GM06990 (cell line): Measurements from ENCODE around the gene ELANE.

ENCODE experiments used
- DNase-seq: peaks from one replicate; pipeline ENCODE4 v3.0.0-alpha.2; 2011; ENCODE audit not compliant: insufficient read length; ENCODE audit errors: extremely low read depth
- H3K27me3 ChIP-seq: replicated peaks from 2 replicates; pipeline ENCODE4 v1.6.0; 2011; ENCODE audit warnings: low read length; ENCODE audit not compliant: control insufficient read depth, insufficient read depth
- H3K36me3 ChIP-seq: 2 replicates; pipeline ENCODE4 v1.5.1; 2011; ENCODE audit warnings: low read length; ENCODE audit not compliant: control insufficient read depth, insufficient read depth
- H3K4me3 ChIP-seq: replicated peaks from 2 replicates; pipeline ENCODE4 v1.5.1; 2011; ENCODE audit warnings: low read depth, mild to moderate bottlenecking, control low read depth, low read length
- TF ChIP-seq, protein P1 (sequence below): IDR thresholded peaks from 2 replicates; pipeline ENCODE4 v1.5.1; 2011; ENCODE audit warnings: low read length, control low read depth, mild to moderate bottlenecking, inconsistent platforms; ENCODE audit not compliant: insufficient read depth, poor library complexity, severe bottlenecking

ELANE gene

GRCh38 chr19:885536-886224 is 33.6 kb downstream of the ELANE start:
- TF ChIP-seq, protein P1, sequence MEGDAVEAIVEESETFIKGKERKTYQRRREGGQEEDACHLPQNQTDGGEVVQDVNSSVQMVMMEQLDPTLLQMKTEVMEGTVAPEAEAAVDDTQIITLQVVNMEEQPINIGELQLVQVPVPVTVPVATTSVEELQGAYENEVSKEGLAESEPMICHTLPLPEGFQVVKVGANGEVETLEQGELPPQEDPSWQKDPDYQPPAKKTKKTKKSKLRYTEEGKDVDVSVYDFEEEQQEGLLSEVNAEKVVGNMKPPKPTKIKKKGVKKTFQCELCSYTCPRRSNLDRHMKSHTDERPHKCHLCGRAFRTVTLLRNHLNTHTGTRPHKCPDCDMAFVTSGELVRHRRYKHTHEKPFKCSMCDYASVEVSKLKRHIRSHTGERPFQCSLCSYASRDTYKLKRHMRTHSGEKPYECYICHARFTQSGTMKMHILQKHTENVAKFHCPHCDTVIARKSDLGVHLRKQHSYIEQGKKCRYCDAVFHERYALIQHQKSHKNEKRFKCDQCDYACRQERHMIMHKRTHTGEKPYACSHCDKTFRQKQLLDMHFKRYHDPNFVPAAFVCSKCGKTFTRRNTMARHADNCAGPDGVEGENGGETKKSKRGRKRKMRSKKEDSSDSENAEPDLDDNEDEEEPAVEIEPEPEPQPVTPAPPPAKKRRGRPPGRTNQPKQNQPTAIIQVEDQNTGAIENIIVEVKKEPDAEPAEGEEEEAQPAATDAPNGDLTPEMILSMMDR = no peak
- Histone ChIP-seq H3K4me3 (no peak overlapping the region), H3K36me3 (peaks cover 35% of the 10 kb centered on the region), H3K27me3 (no peaks in the 10 kb centered on the region)
- DNase-seq = no peak

DNA sequence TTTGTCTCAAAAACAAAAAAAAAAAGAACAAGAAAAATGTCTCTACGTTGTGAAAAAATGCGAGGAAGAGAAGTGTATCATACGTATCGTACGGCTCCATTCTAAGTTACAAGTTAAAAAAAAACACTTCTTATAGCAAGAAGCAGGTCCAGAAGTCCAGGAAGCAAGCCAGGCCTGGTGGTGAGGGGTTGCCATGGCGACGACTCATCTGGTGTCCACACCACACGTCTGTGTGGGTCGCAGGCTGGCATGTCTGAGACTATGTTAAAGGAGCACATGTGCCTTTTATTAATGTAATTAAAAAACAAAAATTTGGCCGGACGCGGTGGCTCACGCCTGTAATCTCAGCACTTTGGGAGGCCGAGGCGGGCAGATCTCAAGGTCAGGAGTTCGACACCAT is 35.0 kb downstream of the ELANE start:
- H3K27me3 ChIP-seq = no peaks in the 10 kb centered on the region
- no peak for DNase-seq
- peaks cover 31% of the 10 kb centered on the region for H3K36me3 ChIP-seq
- no peak overlapping the region for H3K4me3 ChIP-seq
- TF ChIP-seq, protein P1 = no peak

DNA sequence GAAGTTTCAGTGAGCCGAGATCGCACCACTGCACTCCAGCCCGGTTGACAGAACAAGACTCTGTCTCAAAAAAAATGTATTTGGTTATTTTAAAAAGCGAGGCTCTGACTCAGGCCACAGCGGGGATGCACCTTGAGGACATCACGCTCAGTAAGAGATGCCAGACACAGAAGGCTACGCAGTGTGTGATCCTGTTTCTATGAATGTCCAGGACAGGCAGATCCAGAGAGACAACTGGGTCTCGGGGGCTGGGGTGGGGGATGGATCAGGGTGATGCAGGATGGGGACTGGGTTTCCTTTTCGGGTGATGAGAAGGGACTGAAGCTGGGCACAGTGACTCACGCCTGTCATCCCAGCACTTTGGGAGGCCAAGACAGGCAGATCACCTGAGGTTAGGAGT is 35.5 kb downstream of the ELANE start:
- Histone ChIP-seq H3K27me3 (no peaks in the 10 kb centered on the region), H3K36me3 (peaks cover 30% of the 10 kb centered on the region), H3K4me3 (no peak overlapping the region)
- no peak for DNase-seq
- TF ChIP-seq, protein P1 = no peak

DNA sequence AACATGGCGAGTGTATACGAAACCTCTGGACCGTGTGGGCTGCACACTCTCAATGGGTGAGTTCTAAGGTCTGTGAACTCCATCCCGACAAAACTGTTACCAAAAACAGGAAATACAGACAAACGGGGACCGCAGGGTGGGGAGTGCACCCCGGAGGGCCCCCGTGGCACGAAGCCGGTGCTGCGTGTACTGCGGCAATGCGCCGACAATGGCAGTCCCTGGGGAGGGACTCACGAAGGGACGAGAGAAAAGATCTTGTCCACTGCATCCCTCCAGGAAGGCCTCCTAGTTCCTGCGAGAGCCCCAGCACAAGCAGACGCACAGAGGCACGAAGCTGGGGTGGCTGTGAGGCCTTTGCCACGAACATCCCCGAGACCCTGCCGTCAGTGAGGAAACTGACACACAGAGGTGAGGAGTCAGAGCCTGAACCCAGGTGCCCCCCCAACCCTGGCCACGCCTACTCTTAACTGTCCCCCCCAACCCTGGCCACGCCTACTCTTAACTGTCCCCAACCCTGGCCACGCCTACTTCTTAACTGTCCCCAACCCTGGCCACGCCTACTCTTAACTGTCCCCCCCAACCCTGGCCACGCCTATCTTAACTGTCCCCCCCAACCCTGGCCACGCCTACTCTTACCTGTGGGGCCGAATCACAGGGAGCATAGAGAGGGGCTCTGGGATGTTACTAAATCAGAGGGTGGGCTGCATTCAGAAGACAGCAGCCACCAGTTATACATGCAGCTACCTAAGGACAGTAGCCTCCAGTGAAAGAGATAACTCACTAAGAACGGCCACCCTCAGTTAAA is 36.7 kb downstream of the ELANE start:
- DNase-seq = no peak
- H3K4me3 ChIP-seq = no peak overlapping the region
- peaks cover 24% of the 10 kb centered on the region for H3K36me3 ChIP-seq
- no peaks in the 10 kb centered on the region for H3K27me3 ChIP-seq
- TF ChIP-seq, protein P1 = no peak

DNA sequence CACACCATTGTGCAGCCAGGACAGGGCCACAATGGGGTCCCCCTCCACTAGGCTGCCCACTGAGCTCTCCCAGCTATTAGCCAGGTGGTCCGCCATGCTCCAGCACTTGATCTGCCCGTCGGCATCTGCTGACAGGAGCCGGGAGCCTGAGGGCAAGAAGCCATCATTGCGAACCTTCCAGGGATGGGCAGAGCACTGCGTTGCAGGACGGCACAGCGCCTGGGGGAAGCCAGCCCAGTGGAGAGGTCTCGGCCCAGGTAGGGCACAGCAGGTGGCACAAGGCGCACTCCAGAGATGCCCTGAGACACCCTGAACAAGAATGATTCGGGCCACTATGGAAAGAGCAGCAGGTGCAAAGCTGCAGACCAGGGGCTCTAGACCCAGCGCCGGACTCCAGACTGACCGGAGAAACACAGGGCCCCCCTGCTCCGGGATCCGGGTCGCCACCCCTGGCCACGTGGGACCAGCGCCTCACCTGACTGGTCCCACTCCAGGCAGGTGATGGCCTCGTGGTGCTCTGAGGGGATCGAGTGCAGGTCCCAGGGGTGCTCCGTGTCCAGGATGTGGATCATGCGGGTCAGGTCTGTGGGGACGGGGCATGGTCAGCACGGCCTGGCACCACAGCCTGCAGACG is 37.7 kb downstream of the ELANE start:
- DNase-seq = no peak
- no peaks in the 10 kb centered on the region for H3K27me3 ChIP-seq
- H3K36me3 ChIP-seq = peaks cover 23% of the 10 kb centered on the region
- TF ChIP-seq, protein P1 = no peak
- H3K4me3 ChIP-seq = no peak overlapping the region
